AG09319 (cell line): ENCODE results near the gene JTB.
A peak's percentile ranks its signal among the peaks of the same experiment; 100 is the strongest.

Experiments used
- DNase-seq: peaks from one replicate; pipeline ENCODE4 v3.0.0-alpha.2; 2010; ENCODE audit warnings: low read depth; ENCODE audit errors: extremely low read depth
- TF ChIP-seq, protein P1 (sequence below): IDR thresholded peaks from 2 replicates; pipeline ENCODE4 v1.5.1; 2011; ENCODE audit warnings: low read depth, mild to moderate bottlenecking, inconsistent platforms, low read length, moderate library complexity

The JTB gene

DNA sequence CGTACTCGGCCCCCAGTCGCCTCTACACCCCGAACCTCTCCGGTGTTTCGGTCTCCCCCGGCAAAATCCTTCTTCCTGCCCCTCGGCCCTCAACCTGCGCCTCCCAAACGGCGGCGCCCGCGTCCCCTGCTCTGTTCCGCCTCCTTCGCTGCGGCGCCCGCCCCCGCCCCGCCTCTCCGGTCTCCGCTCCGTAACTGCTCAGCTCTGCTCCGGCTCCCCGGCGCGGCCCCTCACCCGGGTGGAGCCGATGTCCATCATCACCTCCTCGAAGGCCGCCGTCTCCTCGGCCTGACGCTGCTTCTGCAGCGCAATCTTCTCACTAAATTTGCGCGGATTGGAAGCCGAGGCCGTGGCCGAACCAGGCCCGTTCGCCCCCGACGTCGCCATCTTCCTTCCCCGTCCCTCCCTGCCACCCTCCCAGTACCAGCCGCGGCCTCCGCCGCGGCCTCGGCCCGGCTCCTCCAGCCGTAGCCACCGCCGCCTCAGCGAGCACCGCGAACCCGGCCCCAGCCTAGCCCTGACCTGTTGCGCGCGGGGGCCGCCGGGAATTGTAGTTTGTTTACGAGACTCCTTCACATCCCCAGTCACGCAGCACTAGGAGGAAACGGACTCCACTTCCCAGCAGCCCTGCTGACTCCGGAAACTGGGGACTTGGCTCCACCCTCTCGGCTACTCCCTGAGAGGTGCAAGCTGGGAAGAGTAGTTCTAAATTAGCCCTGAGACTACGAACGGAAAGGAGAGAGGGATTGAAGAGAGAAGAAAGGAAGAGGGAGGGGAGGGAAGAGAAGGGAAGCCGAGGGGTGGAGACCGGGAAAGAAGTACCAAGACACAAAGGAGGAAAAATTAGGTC lies 19.1 kb downstream of the JTB start, which contains the start of gene CRTC2:
Gene CRTC2 (minus strand): TSS at position 502 of the 850 bp plus-strand sequence. CDS start 115 bp downstream, at position 387.
- TF ChIP-seq, protein P1, sequence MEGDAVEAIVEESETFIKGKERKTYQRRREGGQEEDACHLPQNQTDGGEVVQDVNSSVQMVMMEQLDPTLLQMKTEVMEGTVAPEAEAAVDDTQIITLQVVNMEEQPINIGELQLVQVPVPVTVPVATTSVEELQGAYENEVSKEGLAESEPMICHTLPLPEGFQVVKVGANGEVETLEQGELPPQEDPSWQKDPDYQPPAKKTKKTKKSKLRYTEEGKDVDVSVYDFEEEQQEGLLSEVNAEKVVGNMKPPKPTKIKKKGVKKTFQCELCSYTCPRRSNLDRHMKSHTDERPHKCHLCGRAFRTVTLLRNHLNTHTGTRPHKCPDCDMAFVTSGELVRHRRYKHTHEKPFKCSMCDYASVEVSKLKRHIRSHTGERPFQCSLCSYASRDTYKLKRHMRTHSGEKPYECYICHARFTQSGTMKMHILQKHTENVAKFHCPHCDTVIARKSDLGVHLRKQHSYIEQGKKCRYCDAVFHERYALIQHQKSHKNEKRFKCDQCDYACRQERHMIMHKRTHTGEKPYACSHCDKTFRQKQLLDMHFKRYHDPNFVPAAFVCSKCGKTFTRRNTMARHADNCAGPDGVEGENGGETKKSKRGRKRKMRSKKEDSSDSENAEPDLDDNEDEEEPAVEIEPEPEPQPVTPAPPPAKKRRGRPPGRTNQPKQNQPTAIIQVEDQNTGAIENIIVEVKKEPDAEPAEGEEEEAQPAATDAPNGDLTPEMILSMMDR = no peak; the same call in none of the 2 replicates
- peak; percentile 94 for DNase-seq

DNA sequence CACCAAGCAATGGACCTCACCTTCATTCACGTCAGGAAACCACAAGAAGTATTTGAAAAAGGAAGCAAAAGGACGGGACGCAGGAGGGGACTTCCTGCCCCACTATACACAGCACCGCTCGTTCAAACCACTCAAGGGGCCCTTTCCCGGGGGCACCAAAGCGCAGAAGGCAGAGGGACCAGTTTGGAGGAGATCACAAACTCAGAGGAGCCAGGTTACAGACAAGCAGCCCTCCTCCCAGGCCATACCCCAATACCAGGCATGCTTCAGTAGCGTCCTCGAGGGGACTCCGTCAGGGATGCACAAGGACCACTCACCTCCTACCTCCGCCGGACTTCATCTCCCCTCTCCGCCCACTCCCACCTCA lies 19.7 kb downstream of the JTB start:
- DNase-seq = no peak
- TF ChIP-seq, protein P1 = no peak

DNA sequence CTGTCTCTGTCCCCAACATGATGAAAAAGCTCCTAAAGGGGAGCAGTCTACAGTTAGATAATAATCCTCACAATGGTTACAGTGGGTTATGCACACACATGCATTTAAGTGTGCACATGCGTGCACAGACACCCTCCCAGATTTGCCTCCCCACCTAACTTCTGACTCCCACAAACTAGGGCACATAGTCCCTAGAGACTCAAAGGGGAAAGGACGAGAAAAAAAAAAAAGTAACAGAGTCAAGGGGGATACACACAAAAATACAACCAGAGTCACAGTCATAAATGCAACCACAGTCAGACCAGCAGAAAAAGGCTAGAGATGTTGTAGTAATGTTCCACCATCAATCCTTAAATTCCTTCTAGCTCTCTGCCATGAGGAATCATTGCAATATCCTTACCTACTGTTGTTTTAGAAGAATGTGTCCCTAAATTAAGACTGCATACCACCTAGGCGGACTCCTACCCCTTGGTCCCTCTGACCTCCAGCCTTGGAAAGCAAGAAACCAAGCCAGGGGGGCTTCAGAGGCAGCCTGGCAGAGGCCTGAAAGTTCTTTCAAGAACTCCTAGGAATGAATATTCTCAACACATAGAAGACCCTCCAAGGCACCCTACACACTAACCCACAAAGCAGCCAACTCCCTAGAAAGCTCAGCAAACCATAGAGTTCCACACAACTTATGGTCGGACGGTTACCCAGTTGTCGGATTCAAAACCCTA lies 20.3 kb downstream of the JTB start:
- no peak for DNase-seq

DNA sequence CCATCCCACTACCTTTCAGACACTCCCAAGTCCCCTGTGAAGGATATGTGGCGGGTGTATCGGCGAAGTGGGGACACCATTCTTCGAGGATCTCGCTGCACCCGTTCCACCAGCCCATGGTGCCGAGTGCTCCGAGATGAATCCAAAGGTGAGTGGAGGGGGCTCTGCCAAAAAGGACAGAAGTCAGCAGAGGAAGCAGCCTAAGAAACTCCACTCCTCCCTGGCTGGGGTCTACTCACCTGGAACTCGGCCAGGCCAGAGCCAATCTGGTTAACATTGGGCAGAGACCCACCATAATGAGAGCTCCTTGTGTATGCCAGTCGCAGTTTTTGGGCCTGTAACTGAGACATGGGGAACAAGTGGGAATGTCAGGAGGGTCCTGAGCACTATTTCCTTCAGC lies 22.6 kb downstream of the JTB start:
- no peak for DNase-seq
- TF ChIP-seq, protein P1 = no peak

More for the DNA sequence above, 20.3 kb downstream of the JTB start:
- TF ChIP-seq, protein P1 = no peak

DNA sequence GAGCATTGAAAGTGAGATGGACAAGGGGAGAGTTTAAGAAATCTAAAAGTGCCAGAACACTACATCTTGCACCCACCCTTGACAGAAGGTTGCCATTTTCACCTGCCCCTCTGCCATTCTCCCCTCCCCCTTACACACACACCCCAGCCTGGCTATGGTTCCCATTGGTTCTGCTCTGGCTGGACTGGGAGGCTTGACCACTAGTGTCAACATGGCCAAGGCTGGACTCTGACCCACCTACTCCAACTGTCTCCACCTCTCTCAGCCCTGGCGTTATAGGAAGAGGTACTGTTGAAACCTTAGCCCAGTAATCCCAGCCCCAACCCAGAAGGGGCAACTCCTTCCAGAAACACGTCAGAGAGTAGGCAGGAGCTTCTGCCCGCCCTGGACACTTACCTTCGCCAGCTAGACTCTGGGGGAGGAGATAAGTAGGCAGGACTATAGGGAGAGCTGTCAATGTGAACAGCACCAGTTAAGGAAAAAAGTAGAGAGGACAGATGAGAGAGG lies 23.6 kb downstream of the JTB start:
- TF ChIP-seq, protein P1 = no peak
- no peak for DNase-seq

DNA sequence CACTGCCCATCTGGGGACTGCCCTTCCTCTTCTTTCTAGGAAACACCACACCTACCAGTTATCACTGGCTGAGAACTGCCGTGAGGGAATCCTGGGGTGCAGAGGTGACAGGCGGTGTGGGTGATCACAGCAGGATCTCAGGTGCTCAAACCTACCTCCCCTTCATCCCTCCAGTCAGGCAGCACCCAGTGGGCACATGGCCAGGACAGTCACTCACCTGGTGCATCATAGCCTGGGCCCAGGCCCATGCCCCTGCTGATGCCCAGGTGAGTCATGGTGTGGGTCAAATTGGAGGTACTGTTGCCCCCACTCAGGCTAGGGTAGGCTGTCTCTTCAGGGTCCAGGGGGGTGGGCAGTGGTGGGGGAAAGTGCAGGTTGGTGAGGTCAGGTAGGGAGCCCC lies 25.7 kb downstream of the JTB start:
- DNase-seq = no peak
- TF ChIP-seq, protein P1 = no peak

DNA sequence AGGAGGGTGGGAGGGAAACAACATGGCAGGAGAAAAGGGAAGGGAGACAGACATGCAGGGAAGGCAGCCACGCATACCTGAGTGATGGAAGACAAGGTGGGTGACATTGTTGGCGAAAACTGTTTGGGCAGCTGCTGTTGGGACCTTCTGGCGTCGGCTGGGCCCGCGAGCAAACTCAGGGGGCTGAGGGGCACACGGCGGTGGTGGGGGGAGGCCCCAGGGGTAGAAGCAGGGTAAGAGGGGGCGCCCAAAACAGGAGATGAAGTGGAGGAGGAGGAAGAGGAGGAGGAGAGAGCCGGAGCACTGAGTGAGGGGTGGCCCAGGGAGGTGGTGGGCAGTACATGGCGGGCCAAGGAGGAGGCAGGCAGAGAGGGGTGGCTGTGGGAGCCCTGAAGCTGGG lies 26.3 kb downstream of the JTB start:
- TF ChIP-seq, protein P1 = no peak
- DNase-seq = no peak
